CD4-positive, alpha-beta T cell treated with Interleukin-4 for 4 hours (primary cell): ENCODE data around the gene VILL.
"Not testable (repeated sequence)": the region's sequence is repeated elsewhere in the genome, so short reads cannot be mapped to it uniquely, and the experiment has no call there.

Experiments used
- DNase-seq: peaks from one replicate; pipeline ENCODE4 v3.0.0-alpha.2; 2020

VILL gene

DNA sequence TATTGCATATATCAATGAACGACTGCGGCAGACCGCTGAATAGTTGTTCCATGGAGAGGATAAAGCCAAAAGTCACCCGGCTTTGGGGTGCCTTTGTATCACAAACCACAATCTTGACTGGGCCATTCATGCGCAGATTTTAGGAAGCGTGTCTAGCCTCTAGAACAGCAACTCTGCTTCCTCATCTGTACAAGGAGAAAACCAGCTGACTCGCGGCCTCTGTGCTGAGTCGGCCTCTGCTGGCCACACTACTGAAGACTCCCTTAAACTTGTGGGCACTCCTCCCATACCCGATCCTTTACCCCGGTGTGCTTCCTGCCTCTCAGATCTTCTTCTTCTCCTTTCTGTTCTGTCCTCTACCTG, 49.3 kb downstream of the VILL start:
- DNase-seq: peak; percentile 81

DNA sequence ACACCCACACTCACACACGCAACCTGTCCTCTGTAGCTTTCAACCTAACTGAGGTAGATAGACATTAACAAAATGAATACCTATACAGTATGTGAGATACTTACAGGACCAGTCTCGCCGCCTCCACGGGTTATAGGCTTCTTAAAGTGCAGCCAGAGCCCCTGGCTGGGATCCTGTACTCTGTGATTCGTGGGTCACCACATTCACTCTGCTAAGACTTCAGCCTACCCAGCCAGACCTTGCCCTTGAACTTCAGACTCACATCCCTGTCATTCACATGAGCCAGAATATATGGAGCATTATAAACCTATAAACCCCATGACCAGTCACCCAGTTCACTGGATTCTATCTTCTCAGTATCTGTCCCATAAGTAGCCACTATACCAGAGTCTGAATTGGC, 49.8 kb downstream of the VILL start:
- DNase-seq: no peak

- no peak for DNase-seq
These were observed 52.9 kb downstream of the VILL start for GRCh38 chr3:38043486-38043885.

DNA sequence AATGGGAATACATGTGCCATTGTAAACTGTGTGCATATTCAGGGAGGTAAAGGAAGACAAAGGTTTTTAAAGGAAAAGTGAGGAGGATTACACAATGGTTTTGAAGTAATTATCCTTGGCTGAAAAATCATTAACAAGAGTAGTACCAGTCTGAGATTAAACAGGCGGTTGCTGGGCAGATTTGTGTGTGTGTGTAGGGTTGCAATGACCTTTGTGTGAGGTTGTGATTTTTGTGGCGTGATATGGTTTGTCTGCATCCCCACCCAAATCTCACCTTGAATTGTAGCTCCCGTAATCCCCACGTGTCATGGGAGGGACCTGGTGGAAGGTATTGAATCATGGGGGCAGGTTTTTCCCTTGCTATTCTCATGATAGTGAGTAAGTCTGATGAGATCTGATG, 55.4 kb downstream of the VILL start:
- no peak for DNase-seq

GRCh38 chr3:38046821-38047220, 56.2 kb downstream of the VILL start:
- no peak for DNase-seq

GRCh38 chr3:38047896-38048295, 57.3 kb downstream of the VILL start:
- DNase-seq: no peak

DNA sequence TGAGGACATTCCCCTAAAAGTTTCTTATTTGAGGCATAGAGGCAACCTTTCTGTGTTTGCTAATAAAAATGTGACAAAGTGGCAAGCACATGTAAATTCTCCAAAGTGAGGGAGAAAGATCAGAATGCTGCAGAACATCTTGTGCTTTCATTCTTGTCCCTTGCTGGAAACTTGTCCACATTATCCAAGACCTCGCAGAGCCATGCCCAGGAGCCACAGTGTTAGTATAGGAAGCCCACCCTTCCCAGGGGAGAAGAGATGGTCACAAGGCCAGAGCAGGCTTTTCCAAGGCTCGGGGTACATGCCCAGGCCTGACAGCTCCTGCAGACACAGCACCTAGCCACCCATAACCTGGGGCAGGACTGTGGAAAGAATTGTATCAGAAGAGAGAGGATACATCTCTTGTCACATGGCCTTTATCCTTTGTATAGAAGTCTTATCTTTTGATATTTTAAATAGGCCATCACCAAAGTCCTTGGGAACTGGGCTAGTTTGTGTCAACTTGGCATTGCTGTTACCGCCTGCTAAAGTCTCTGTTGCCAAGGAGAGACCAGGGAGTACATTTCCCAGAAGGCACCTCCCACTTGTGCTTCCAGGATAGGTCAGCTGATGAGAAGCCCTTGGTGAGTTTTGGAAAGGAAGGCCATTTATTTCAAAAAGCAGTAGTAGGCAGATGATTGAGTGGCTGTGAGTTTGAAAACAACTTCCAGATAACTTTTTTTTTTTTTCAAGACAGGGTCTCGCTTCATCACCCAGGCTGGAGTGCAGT, 59.0 kb downstream of the VILL start:
- DNase-seq: no peak

GRCh38 chr3:38051131-38051530, 60.5 kb downstream of the VILL start:
- no peak for DNase-seq

DNA sequence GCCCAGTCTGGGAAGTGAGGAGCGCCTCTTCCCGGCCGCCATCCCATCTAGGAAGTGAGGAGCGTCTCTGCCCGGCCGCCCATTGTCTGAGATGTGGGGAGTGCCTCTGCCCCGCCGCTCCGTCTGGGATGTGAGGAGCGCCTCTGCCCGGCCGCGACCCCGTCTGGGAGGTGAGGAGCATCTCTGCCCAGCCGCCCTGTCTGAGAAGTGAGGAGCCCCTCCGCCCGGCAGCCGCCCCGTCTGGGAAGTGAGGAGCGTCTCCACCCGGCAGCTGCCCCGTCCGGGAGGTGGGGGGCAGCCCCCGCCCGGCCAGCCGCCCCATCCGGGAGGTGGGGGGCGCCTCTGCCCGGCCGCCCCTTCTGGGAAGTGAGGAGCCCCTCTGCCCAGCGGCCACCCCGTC, 62.7 kb downstream of the VILL start:
- not testable (repeated sequence) for DNase-seq

GRCh38 chr3:38053813-38054498, 63.4 kb downstream of the VILL start:
- not testable (repeated sequence) for DNase-seq

GRCh38 chr3:38054499-38055001, 64.0 kb downstream of the VILL start:
- no peak for DNase-seq
